GM19023 (cell line): ENCODE measurements around the gene PACRG.

Experiments used
- ATAC-seq: cut with Tn5 transposase; IDR thresholded peaks from one replicate; pipeline ENCODE4 v1.9.1; 2021; ENCODE audit warnings: mild to moderate bottlenecking, moderate library complexity; ENCODE audit not compliant: unreplicated experiment

Gene PACRG

GRCh38 chr6:163323274-163323673 lies 595.5 kb downstream of the PACRG start:
- no peak for ATAC-seq

GRCh38 chr6:163323705-163324104 lies 595.9 kb downstream of the PACRG start:
- no peak for ATAC-seq

GRCh38 chr6:163324326-163324687 lies 596.5 kb downstream of the PACRG start:
- no peak for ATAC-seq

GRCh38 chr6:163324688-163325389 lies 597.1 kb downstream of the PACRG start:
- ATAC-seq: no peak

- no peak for ATAC-seq
These were observed 597.6 kb downstream of the PACRG start for GRCh38 chr6:163325390-163325784.

GRCh38 chr6:163327165-163327880 lies 599.5 kb downstream of the PACRG start:
- ATAC-seq: no peak

- ATAC-seq: no peak
These were observed 600.1 kb downstream of the PACRG start for GRCh38 chr6:163327921-163328320.

- no peak for ATAC-seq
These were observed 600.6 kb downstream of the PACRG start for GRCh38 chr6:163328411-163328810.

GRCh38 chr6:163329991-163330390 lies 602.2 kb downstream of the PACRG start:
- no peak for ATAC-seq

- ATAC-seq: no peak
These were observed 603.5 kb downstream of the PACRG start for GRCh38 chr6:163331245-163331644.

GRCh38 chr6:163332575-163332974 lies 604.8 kb downstream of the PACRG start:
- ATAC-seq: no peak

- ATAC-seq: no peak
These were observed 605.3 kb downstream of the PACRG start for GRCh38 chr6:163333038-163333437.

GRCh38 chr6:163333701-163334663 lies 606.2 kb downstream of the PACRG start:
- ATAC-seq: no peak

GRCh38 chr6:163335056-163335455 lies 607.3 kb downstream of the PACRG start:
- ATAC-seq: no peak

- no peak for ATAC-seq
These were observed 608.1 kb downstream of the PACRG start for GRCh38 chr6:163335671-163336545.

- no peak for ATAC-seq
These were observed 609.2 kb downstream of the PACRG start for GRCh38 chr6:163336961-163337360.

GRCh38 chr6:163337958-163338357 lies 610.2 kb downstream of the PACRG start:
- ATAC-seq: no peak

- ATAC-seq: no peak
These were observed 611.1 kb downstream of the PACRG start for GRCh38 chr6:163338671-163339405.

- no peak for ATAC-seq
These were observed 611.7 kb downstream of the PACRG start for GRCh38 chr6:163339466-163339865.
